Trophoblast cell (in vitro differentiated cells and primary cell): Measurements from ENCODE around the gene NKTR.

ENCODE experiments used
- DNase-seq, 2 donors: peaks; one replicate each; pipeline ENCODE4 v3.0.0-alpha.2; 2016
- H2AFZ ChIP-seq: 2 replicates; pipeline ENCODE4 v1.6.1; 2013; ENCODE audit warnings: low read length, moderate library complexity, mild to moderate bottlenecking; ENCODE audit not compliant: insufficient read depth, poor library complexity
- H2AK5ac ChIP-seq: 2 replicates; pipeline ENCODE4 v1.6.1; 2013; ENCODE audit warnings: mild to moderate bottlenecking, low read length
- H2BK120ac ChIP-seq: 2 replicates; pipeline ENCODE4 v1.6.1; 2013; ENCODE audit warnings: low read length, mild to moderate bottlenecking, moderate library complexity; ENCODE audit not compliant: insufficient read depth, poor library complexity
- H2BK12ac ChIP-seq: 2 replicates; pipeline ENCODE4 v1.6.1; 2013; ENCODE audit warnings: mild to moderate bottlenecking, low read length, moderate library complexity
- H2BK5ac ChIP-seq: 2 replicates; pipeline ENCODE4 v1.6.1; 2013; ENCODE audit warnings: low read length, low read depth, moderate library complexity, mild to moderate bottlenecking; ENCODE audit not compliant: poor library complexity
- H3K14ac ChIP-seq: 2 replicates; pipeline ENCODE4 v1.6.1; 2013; ENCODE audit warnings: mild to moderate bottlenecking, low read length
- H3K18ac ChIP-seq: 2 replicates; pipeline ENCODE4 v1.6.1; 2013; ENCODE audit warnings: mild to moderate bottlenecking, low read length
- H3K23ac ChIP-seq: 2 replicates; pipeline ENCODE4 v1.6.1; 2013; ENCODE audit warnings: low read length
- H3K27ac ChIP-seq: 2 replicates; pipeline ENCODE4 v1.5.1; 2013; ENCODE audit warnings: low read depth, mild to moderate bottlenecking, inconsistent platforms, low read length, moderate library complexity
- H3K27me3 ChIP-seq: 2 replicates; pipeline ENCODE4 v1.6.1; 2013; ENCODE audit warnings: inconsistent platforms, mild to moderate bottlenecking, low read length, moderate library complexity; ENCODE audit not compliant: insufficient read depth
- H3K36me3 ChIP-seq, 2 experiments: 1 replicate in 1 of 2; 2 replicates in 1 of 2; pipeline ENCODE4 v1.6.1; 2013; ENCODE audit warnings: low read length in 2 of 2, mild to moderate bottlenecking in 2 of 2, moderate library complexity in 1 of 2; ENCODE audit not compliant: insufficient read depth in 2 of 2, control insufficient read depth in 1 of 2
- H3K4ac ChIP-seq: 2 replicates; pipeline ENCODE4 v1.6.1; 2013; ENCODE audit warnings: low read depth, mild to moderate bottlenecking, low read length, moderate library complexity
- H3K4me1 ChIP-seq, 2 experiments: 1 replicate in 1 of 2; 2 replicates in 1 of 2; pipeline ENCODE4 v1.6.1; 2013; ENCODE audit warnings: low read length in 2 of 2, mild to moderate bottlenecking in 2 of 2, moderate library complexity in 1 of 2; ENCODE audit not compliant: insufficient read depth in 2 of 2, control insufficient read depth in 1 of 2
- H3K4me2 ChIP-seq: 2 replicates; pipeline ENCODE4 v1.6.1; 2013; ENCODE audit warnings: inconsistent platforms, mild to moderate bottlenecking, low read length, moderate library complexity
- H3K4me3 ChIP-seq: 2 replicates; pipeline ENCODE4 v1.5.1; 2013; ENCODE audit warnings: mild to moderate bottlenecking, low read depth, low read length, inconsistent platforms
- H3K79me1 ChIP-seq: one replicate; pipeline ENCODE4 v1.6.1; 2013; ENCODE audit warnings: low read length
- H3K79me2 ChIP-seq: 2 replicates; pipeline ENCODE4 v1.6.1; 2013; ENCODE audit warnings: low read length, mild to moderate bottlenecking; ENCODE audit not compliant: control insufficient read depth, insufficient read depth, poor library complexity
- H3K9ac ChIP-seq: 2 replicates; pipeline ENCODE4 v1.6.1; 2013; ENCODE audit warnings: mild to moderate bottlenecking, low read length
- H3K9me3 ChIP-seq: 2 replicates; pipeline ENCODE4 v1.6.1; 2013; ENCODE audit warnings: low read depth, mild to moderate bottlenecking, control low read depth, inconsistent platforms, low read length; ENCODE audit not compliant: insufficient read depth
- H4K12ac ChIP-seq: 2 replicates; pipeline ENCODE4 v1.6.1; 2013; ENCODE audit warnings: low read depth, mild to moderate bottlenecking, low read length, moderate library complexity
- H4K8ac ChIP-seq: 2 replicates; pipeline ENCODE4 v1.6.1; 2013; ENCODE audit warnings: low read depth, mild to moderate bottlenecking, low read length, moderate library complexity
- H4K91ac ChIP-seq: one replicate; pipeline ENCODE4 v1.6.1; 2013; ENCODE audit warnings: low read depth, mild to moderate bottlenecking, low read length, moderate library complexity
- WGBS: extraction: QIAGEN DNeasy Blood & Tissue Kit; methylation state at CpG from one replicate; pipeline ENCODE4 v1.1.7; 2013; ENCODE audit warnings: missing lambda C conversion rate; ENCODE audit not compliant: insufficient read length, insufficient coverage; ENCODE audit errors: extremely low coverage; 5-methylcytosine and 5-hydroxymethylcytosine counted together

The NKTR gene

GRCh38 chr3:42683875-42684598 lies 83.6 kb downstream of the NKTR start:
- Histone ChIP-seq H3K27ac (no peak overlapping the region), H2BK12ac (no peak overlapping the region), H3K14ac (no peak overlapping the region), H4K12ac (no peak overlapping the region), H3K4me2 (no peak overlapping the region), H3K36me3 (no peaks in the 10 kb centered on the region), H2AFZ (no peak overlapping the region), H3K27me3 (no peaks in the 10 kb centered on the region), H3K23ac (no peak overlapping the region), H2AK5ac (no peak overlapping the region), H2BK120ac (no peak overlapping the region), H3K18ac (no peak overlapping the region), H3K4me3 (no peak overlapping the region), H4K91ac (no peak overlapping the region), H3K9me3 (peaks cover 5% of the 10 kb centered on the region), H2BK5ac (no peak overlapping the region), H3K79me2 (no peaks in the 10 kb centered on the region), H3K4ac (no peak overlapping the region), H3K9ac (no peak overlapping the region), H3K4me1 (peaks cover 3 to 5% of the 10 kb centered on the region in 2 experiments), H4K8ac (no peak overlapping the region), H3K79me1 (peaks cover 2% of the 10 kb centered on the region)
- DNase-seq, result peak; percentile 88 to 94
- no CpG with 5 or more reads among the region's 10 CpGs for WGBS

- Histone ChIP-seq H3K4me1 (peaks cover 3 to 5% of the 10 kb centered on the region in 2 experiments), H2BK120ac (no peak overlapping the region), H3K4me2 (no peak overlapping the region), H3K79me1 (peaks cover 2% of the 10 kb centered on the region), H3K79me2 (no peaks in the 10 kb centered on the region), H3K18ac (no peak overlapping the region), H4K91ac (peak overlapping the region; percentile 42), H2AK5ac (no peak overlapping the region), H3K27ac (no peak overlapping the region), H3K23ac (no peak overlapping the region), H3K4me3 (no peak overlapping the region), H3K4ac (no peak overlapping the region), H2AFZ (no peak overlapping the region), H3K27me3 (no peaks in the 10 kb centered on the region), H2BK5ac (no peak overlapping the region), H3K36me3 (no peaks in the 10 kb centered on the region), H2BK12ac (no peak overlapping the region), H3K14ac (no peak overlapping the region), H3K9me3 (peaks cover 5% of the 10 kb centered on the region), H4K8ac (no peak overlapping the region), H3K9ac (no peak overlapping the region), H4K12ac (no peak overlapping the region)
- no peak for DNase-seq
- no CpG with 5 or more reads among the region's 7 CpGs for WGBS
Measured at GRCh38 chr3:42684632-42685362, 84.3 kb downstream of the NKTR start.

- Histone ChIP-seq H3K79me1 (peaks cover 2% of the 10 kb centered on the region), H3K4me2 (no peak within 1 kb of the TSS), H2BK120ac (no peak within 1 kb of the TSS)
Measured at GRCh38 chr3:42685363-42685881, 84.9 kb downstream of the NKTR start, which contains the start of gene KLHL40. KLHL40 (plus strand) TSS chr3:42685537; CDS start chr3:42685619, 82 bp downstream.

GRCh38 chr3:42685891-42686820 lies 85.7 kb downstream of the NKTR start:
- no peak for DNase-seq
- H3K14ac ChIP-seq, result no peak overlapping the region
- H2AK5ac ChIP-seq, result no peak overlapping the region
- H3K4ac ChIP-seq, result no peak overlapping the region
- H4K8ac ChIP-seq, result no peak overlapping the region
- no peak overlapping the region for H3K27ac ChIP-seq
- no peaks in the 10 kb centered on the region for H3K36me3 ChIP-seq
- WGBS, result no CpG with 5 or more reads among the region's 80 CpGs
- H3K9ac ChIP-seq, result no peak overlapping the region
- no peak overlapping the region for H4K12ac ChIP-seq
- no peaks in the 10 kb centered on the region for H3K79me2 ChIP-seq
- peaks cover 2% of the 10 kb centered on the region for H3K79me1 ChIP-seq
- no peak overlapping the region for H3K23ac ChIP-seq
- H2BK5ac ChIP-seq, result no peak overlapping the region
- no peak overlapping the region for H2BK120ac ChIP-seq
- no peak overlapping the region for H3K18ac ChIP-seq
- peaks cover 12% of the 10 kb centered on the region for H3K9me3 ChIP-seq
- H2BK12ac ChIP-seq, result no peak overlapping the region
- no peak overlapping the region for H4K91ac ChIP-seq
- peak overlapping the region; percentile 17 for H3K4me3 ChIP-seq
- no peak overlapping the region for H3K4me2 ChIP-seq
- H2AFZ ChIP-seq, result no peak overlapping the region
- H3K27me3 ChIP-seq, result no peaks in the 10 kb centered on the region
- peaks cover 3 to 5% of the 10 kb centered on the region in 2 experiments for H3K4me1 ChIP-seq

More at GRCh38 chr3:42685363-42685881, 84.9 kb downstream of the NKTR start, which contains the start of gene KLHL40:
- Histone ChIP-seq H3K9ac (no peak within 1 kb of the TSS), H3K9me3 (peaks cover 9% of the 10 kb centered on the region), H3K27ac (no peak within 1 kb of the TSS), H2AFZ (no peak within 1 kb of the TSS), H3K4me1 (peaks cover 3 to 5% of the 10 kb centered on the region in 2 experiments), H3K18ac (no peak within 1 kb of the TSS), H3K27me3 (no peaks in the 10 kb centered on the region), H3K79me2 (no peaks in the 10 kb centered on the region), H3K23ac (no peak within 1 kb of the TSS), H2BK5ac (no peak within 1 kb of the TSS), H3K14ac (no peak within 1 kb of the TSS), H3K4me3 (peak within 1 kb of the TSS; percentile 17), H4K8ac (no peak within 1 kb of the TSS), H3K36me3 (no peaks in the 10 kb centered on the region), H4K91ac (peak within 1 kb of the TSS; percentile 42), H2AK5ac (no peak within 1 kb of the TSS), H4K12ac (no peak within 1 kb of the TSS), H2BK12ac (no peak within 1 kb of the TSS), H3K4ac (no peak within 1 kb of the TSS)
- WGBS, result no CpG with 5 or more reads among the region's 34 CpGs
- DNase-seq, result peak in 1 of 2 donors; percentile 58
